Stimulated activated CD4-positive, alpha-beta T cell treated with anti-CD3 and anti-CD28 coated beads, Interleukin-12 subunit alpha, Interleukin-12 subunit beta, amount 100 ng/mL, for 48 hours (primary cell): ENCODE results near the gene ABCA2.

ENCODE experiments used
- DNase-seq, 3 donors: peaks; one replicate each; pipeline ENCODE4 v3.0.0-alpha.2; 2020; ENCODE audit warnings: low read depth in 2 of 3, low spot score in 1 of 3

Gene ABCA2

DNA sequence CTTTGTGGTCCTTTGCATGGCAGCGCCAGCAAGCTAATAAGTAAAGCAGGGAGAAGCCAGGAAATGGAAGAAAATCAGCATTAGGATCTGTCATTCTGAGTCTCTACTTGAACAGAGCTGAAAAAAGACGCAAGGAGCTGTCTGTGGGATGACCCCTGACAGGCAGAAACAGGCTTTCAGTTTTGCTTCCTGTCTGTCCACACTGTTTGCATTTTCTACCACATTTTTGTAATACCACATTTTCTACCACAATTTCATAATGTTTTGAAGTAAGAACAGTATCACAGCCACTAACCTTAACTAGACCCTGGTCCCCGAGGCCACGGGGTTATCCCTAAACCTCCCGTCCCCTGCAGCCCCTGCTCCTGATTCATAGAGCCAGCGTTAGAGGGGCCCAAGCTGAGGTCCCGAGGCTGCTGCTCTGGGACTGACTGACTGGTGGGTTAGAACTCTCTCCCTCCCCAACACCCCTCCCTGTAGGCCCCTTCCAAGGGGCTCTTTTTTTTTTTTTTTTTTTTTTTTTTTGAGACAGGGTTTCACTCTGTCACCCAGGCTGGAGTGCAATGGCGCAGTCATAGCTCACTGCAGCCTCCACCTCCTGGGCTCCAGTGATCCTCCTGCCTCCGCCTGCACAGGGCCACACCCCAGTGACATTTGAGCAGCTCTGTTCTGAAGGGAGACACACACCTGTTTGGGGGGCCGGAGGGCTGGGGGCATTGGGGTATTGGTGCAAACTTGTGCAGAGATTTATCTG, 27.7 kb downstream of the ABCA2 start:
- peak in 2 of 3 donors; percentile 19 to 30 for DNase-seq

- no peak for DNase-seq
Observed at GRCh38 chr9:136997830-136998234, 30.2 kb downstream of the ABCA2 start.

DNA sequence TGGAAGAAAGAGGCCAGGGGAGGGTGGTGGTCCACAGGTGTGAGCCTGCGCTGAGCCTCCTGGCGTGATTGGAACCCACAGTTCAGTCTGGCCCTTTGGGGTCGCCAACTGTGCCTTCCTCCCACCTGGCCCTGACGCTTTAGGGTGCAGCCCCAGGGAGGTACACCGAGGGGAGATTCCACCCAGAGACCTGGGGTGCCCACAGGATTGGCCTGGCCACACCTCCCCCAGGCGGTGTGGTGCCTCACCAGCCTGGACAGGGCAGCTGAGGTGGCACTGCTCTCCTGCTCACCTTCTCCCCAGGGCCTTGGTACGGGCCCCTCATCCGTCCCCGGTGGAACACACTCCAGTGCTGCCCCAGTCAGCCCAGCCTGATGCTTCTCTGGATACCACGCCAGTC, 30.7 kb downstream of the ABCA2 start:
- DNase-seq = no peak

DNA sequence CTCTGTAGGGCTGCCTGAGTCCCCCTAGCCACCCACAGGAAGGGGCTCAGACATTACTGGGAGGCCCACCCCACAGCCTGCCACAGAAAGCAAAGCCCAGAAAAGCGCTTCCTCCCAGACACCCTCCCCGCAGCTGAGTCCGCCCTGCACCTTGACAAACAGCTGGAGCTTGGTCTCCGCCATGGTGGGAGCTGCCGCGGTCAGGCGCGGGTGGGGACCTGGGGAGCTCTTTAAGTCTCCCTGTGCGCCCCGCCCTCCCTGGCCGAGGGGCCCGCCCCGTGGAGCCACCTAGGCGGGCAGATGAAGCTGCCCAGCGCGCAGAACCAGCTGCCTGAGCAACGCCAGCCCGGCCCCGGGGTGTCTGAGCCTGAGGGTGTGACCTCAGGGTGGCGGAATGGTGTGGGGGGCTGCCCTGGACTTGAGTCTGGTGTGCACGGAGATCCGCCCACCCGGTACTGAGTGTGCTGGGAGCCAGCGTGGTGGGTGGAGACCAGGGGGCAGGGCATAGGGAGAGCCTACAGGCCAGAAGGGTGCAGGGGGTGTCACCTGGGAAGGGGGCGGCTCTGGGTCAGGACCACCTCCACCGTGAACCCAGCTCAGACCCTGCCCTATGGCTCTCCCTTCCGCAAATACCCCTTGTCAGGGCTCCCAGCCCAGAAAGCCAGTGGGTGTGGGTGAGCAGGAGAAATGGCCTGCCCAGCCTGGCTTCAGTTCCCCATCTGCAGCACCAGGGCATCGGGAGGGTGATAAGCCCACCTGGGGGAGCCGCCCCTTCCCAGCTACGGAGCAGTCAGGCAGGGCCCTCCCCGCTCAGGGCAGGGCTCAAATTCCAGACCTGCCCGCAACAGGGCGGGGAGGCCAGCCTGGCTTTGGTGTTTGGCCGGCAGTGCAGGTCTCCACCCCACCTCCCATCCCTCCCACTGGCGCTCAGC, 31.4 kb downstream of the ABCA2 start, which contains the start of gene CLIC3:
Gene CLIC3, minus strand, starts transcription at position 208 of the 932 bp plus-strand sequence. Its CDS starts 25 bp downstream, at position 183.
- DNase-seq = no peak

GRCh38 chr9:136995772-136996311, 32.2 kb downstream of the ABCA2 start:
- no peak for DNase-seq

GRCh38 chr9:136995362-136995761, 32.7 kb downstream of the ABCA2 start:
- no peak for DNase-seq

GRCh38 chr9:136994888-136995230, 33.2 kb downstream of the ABCA2 start:
- no peak for DNase-seq

DNA sequence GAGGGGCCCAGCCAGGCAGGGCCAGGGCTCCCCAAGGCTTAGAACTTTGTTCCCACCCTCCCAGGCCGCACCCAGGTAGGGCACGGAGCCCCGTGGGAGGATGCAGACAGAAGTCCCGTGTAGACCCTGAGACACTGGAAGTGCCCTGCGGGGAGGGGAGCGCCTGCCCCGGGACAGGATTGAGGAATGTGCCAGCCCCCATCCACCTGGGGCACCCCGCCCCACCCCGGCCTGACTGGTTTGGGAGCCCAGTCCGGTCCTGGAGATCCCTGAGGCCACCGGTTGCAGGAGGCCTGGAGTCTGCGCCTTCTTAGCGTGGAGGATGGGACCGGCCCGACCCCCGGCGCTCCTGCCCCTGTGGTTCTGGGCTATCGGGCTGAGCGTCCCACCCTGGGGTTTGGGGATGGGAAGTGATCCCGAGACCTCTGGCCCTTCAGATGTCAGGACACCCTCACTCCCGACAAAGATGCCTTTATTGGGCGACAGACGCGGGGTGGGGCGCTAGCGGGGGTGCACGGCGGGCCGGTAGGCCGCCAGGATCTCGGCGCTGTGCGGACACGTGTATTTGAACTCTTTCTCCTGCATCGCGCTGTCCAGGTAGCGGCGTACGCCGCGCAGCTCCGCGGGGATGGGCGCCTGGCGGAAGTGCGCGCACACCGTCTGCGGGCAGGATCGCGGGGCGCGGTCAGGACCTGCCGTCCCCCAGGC, 33.7 kb downstream of the ABCA2 start:
- no peak for DNase-seq

- no peak for DNase-seq
Observed at GRCh38 chr9:136992819-136993369, 35.1 kb downstream of the ABCA2 start.

DNA sequence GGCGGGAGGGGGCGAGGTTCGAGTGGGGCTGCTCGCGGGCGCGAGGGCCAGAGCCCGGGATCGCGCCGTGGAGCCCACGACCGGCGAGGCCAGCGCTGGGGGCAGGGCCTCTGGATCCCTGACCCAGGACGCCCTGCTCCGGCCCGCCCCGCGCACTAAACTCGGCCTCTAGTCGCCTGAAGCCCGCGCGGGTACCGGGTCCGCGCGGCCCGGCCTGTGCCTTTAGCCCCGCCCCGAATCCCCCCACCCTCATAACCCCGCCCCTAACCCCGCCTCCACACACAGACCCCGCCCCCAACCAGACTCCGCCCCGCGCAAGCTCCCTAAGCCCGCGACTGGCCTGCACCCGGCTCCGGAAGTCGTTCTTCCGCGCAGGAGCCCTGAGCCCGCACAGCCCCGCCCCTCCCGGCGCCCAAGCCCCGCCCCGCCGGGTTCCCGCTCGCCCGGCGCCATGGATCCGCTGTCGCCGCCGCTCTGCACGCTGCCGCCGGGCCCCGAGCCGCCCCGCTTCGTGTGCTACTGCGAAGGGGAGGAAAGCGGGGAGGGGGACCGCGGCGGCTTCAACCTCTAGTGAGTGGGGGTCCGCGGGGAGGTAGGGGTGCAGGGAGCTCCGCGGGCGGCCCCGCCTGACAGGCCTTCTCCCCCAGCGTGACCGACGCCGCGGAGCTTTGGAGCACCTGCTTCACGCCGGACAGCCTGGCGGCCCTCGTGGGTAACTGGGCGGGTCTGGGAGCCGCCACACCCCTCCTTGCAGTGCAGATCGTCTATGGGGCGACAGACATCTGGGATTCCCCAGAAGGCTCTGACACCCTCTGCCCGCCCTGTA, 35.8 kb downstream of the ABCA2 start, which contains the start of gene PAXX:
Gene PAXX, plus strand, starts transcription at position 430 of the 826 bp plus-strand sequence. Its CDS starts 22 bp downstream, at position 452.
- DNase-seq = peak; percentile 89 to 96 (median 91)

DNA sequence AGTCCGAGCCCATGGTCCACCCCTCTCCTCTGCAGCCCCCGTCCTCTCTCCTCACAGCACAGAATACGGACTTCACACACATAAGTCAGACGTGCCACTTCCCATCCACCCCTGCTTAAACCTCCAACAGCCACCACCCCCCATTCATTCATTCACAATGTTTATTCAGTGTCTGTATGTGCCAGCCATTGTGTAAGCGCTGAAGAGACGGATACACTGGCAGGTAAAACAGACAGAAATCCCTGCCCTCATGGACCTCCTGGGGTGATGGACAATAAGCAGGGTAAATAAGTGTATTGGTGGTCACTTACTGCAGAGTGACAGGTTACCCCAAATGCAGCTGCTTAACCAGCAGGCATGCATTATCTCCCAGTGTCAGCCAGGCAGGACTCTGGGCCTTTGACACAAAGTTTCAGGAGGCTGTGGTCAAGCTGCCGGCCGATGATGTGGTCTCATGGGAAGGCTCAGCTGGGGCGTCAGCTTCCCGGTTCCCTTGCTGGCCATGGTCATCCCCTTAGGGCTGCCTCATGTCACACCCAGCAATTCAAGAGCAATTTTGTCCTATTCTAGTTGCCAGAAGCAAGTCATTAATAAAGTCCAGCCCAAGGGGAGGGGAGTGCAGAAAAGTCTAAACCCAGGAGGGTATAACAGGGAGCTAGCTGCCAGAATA, 37.7 kb downstream of the ABCA2 start:
- DNase-seq = no peak

- no peak for DNase-seq
Observed at GRCh38 chr9:136988872-136989271, 39.2 kb downstream of the ABCA2 start.

DNA sequence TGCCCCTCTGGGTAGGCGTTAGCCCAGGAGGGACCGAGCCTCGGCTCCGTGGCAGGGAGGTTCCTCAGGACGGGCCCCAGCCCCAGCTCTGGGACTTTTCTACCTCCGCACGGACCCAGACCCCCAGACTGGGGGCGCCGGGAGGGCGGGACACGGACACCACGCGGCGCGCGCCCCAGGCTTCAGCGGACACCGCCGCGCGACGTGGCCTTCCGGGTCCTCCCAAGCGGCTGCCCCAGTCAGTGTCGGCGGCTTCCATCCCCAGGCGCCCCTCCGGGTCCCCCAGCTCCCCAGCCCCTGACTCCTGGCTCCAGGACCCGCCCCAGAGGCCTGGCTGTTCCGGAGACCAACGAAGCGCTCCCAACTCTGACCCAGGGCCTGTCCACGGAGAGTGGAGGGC, 42.2 kb downstream of the ABCA2 start:
- no peak for DNase-seq

- DNase-seq = no peak
Observed at GRCh38 chr9:136985027-136985602, 42.9 kb downstream of the ABCA2 start.

- no peak for DNase-seq
Observed at GRCh38 chr9:136984464-136985026, 43.5 kb downstream of the ABCA2 start.

GRCh38 chr9:136983656-136984314, 44.3 kb downstream of the ABCA2 start:
- DNase-seq = no peak

DNA sequence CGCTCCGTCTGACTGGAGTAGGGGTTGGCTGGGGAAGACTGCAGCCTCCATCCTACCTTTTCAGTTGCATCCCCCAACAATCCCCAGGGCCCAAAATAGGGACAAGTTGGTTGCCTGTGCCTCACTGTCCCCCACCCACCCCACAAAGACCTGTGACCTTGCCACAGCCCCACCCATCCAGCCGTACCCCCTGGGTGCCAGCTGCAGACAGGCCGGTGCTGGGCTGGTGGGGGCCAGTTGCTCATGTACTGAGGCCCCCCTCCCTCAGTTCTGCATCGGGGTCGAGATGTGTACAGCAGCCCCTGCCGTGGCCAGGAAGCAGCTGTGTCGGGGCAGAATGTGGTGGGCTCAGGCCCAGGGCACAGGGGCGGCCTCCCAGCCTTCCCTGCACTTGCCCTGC, 44.9 kb downstream of the ABCA2 start:
- no peak for DNase-seq
